GM10266 (cell line): ENCODE data around the gene CLRN3.

Source experiments
- DNase-seq: peaks from one replicate; pipeline ENCODE4 v3.0.0; 2012; ENCODE audit errors: extremely low spot score
- TF ChIP-seq, protein P1 (sequence below): IDR thresholded peaks from 2 replicates; pipeline ENCODE4 v1.5.1; 2012; ENCODE audit warnings: mild to moderate bottlenecking, low read depth; ENCODE audit not compliant: control insufficient read depth, insufficient read depth; ENCODE audit errors: missing control alignments

Gene CLRN3

DNA sequence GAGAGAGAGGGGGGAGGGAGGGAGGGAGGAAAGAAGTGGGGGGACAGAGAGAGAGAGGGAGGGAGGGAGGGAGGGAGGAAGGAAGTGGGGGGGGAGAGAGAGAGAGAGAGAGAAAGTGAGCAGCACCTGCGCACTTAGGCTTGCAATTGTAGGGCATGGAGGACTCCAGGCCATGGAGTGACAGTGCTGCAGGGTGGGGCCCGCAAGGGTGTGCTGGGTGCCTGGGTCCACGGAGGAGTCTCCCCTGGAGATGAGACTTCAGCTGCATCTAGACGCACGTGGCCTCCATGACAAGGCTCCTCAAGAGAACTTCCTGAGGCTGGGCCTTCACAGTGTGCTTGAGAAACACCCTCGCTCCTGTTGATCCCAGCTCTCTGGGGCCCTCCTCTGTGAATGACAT lies 44.5 kb downstream of the CLRN3 start:
- DNase-seq: no peak
- TF ChIP-seq, protein P1, sequence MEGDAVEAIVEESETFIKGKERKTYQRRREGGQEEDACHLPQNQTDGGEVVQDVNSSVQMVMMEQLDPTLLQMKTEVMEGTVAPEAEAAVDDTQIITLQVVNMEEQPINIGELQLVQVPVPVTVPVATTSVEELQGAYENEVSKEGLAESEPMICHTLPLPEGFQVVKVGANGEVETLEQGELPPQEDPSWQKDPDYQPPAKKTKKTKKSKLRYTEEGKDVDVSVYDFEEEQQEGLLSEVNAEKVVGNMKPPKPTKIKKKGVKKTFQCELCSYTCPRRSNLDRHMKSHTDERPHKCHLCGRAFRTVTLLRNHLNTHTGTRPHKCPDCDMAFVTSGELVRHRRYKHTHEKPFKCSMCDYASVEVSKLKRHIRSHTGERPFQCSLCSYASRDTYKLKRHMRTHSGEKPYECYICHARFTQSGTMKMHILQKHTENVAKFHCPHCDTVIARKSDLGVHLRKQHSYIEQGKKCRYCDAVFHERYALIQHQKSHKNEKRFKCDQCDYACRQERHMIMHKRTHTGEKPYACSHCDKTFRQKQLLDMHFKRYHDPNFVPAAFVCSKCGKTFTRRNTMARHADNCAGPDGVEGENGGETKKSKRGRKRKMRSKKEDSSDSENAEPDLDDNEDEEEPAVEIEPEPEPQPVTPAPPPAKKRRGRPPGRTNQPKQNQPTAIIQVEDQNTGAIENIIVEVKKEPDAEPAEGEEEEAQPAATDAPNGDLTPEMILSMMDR: no peak

DNA sequence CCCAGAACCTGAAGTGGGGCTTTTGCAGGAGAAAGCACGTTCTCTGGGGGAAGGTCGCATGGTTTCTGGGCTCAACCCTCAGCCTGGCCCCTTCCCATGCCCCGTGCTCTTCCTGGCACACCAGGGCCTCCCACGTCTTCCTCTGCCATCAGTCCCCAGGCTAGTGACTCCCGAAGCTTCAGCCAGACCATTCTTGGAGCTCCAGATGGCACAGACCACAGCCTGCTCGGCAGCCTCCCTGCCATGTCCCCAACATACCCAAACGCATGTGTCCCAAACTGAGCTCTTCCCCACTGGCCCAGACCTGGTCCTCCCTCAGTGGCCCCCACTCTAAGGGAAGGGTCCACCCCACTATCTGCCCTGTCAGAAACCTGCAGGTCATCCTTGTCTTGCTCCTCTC lies 47.0 kb downstream of the CLRN3 start:
- TF ChIP-seq, protein P1: no peak
- no peak for DNase-seq

GRCh38 chr10:127840884-127841283 lies 51.9 kb downstream of the CLRN3 start:
- DNase-seq: no peak
- TF ChIP-seq, protein P1: no peak

- TF ChIP-seq, protein P1: no peak
- no peak for DNase-seq
Measured at GRCh38 chr10:127836966-127837365, 55.8 kb downstream of the CLRN3 start.

DNA sequence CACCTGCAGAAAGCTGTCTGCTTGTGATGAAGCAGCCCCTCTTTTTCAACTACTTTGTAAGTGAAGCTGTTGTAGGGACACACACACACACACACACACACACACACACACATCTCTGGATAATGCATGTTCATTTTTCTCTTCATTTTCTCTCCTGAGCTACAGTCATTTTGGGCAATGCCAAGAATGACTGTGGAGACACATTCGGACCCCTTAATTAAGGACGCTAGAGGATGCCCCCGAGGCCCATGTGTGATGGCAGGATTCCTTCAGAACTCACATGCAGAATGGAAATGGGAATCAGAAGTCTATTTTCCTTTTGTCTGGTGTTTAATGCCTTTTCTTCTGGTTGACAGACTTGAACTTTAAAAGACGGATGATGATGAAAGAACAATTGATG lies 56.6 kb downstream of the CLRN3 start:
- TF ChIP-seq, protein P1: no peak
- DNase-seq: no peak

- DNase-seq: no peak
- TF ChIP-seq, protein P1: no peak
Measured at GRCh38 chr10:127834791-127835190, 58.0 kb downstream of the CLRN3 start.

DNA sequence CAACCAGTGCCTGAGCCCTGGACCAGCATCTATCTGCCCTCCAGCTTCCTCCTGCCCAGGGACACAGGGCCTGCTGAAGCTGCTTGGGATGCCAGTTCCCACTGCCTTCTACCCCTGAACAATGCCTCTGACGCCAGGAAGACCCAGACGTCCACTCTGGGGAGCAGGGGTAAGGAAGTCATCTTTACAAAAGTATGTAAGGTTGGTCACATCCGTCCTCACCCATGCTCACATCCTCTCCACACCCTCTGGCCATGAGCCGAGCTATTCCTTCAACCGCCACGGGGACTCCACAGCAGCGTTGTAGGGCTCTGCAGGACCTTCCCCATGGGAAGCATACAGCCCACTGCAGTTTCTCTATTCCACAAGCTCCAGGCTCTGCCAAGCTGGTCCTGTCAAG lies 58.5 kb downstream of the CLRN3 start:
- DNase-seq: no peak
- TF ChIP-seq, protein P1: no peak
